ENCODE results near the gene NEK10.

DNA sequence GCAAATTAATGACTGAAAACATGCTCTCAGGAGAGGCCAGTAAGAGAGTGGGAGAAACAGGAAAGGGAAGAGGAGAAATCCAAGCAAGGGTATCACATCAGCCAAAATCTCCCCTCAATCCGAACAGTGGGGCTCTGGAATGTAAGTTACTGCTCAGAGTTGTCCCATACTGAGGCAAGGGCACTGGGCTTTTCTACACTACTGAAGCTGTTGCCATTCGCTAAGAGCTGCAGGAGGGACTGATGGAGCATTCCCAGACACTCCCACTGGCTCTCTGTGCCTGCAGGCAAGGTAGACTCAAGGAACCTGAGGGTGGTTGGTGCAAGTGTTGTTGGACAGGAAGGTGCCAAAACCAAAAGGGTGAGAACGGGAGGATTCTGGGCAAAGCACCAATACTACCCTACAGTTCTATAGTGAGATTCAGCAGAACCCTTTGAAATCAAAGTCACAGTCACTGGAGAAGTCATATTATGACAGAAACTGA is 46.1 kb downstream of the NEK10 start:
- no peak for TF ChIP-seq CTCF (IDR thresholded peaks at IDR 0.05)
- TF ChIP-seq SMC3 (IDR thresholded peaks at IDR 0.05) = no peak
- TF ChIP-seq CEBPB (IDR thresholded peaks at IDR 0.05) = no peak
- TF ChIP-seq, protein P1, sequence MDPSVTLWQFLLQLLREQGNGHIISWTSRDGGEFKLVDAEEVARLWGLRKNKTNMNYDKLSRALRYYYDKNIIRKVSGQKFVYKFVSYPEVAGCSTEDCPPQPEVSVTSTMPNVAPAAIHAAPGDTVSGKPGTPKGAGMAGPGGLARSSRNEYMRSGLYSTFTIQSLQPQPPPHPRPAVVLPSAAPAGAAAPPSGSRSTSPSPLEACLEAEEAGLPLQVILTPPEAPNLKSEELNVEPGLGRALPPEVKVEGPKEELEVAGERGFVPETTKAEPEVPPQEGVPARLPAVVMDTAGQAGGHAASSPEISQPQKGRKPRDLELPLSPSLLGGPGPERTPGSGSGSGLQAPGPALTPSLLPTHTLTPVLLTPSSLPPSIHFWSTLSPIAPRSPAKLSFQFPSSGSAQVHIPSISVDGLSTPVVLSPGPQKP (IDR thresholded peaks at IDR 0.05; ENCODE audit: low read depth, low read length) = no peak

All from A549 (cell line).